ENCODE results near the gene PLCB2. TPM values are rescaled to one million over a fixed set of nuclear protein-coding genes. Genes with fewer than 3 reads are reported as not detected.

The PLCB2 gene
- total RNA-seq, 1 experiment from 2014 or later = 4.3 TPM

DNA sequence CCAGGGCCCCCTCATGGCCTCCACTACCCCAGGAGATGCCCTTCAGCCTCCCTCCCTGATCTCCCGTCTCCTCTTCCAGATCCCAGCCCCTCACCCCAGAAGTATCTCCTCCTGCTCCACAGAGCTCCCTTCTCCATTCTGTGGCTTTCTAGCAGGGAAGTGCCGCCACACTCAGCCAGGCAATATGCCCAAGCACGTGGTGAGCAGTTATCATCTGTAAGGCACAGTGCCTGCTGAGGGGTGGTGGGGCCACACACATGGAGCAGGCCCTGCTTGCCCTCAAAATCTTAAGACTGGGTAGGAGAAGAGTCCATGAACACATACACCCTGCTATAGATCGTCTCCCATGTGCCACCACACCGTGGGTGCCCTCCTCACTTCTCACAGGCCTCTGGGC lies 40.7 kb upstream of the PLCB2 start:
- no peak overlapping the region for H3K4me2 ChIP-seq (ENCODE audit: low read depth, low read length, poor library complexity, severe bottlenecking)

DNA sequence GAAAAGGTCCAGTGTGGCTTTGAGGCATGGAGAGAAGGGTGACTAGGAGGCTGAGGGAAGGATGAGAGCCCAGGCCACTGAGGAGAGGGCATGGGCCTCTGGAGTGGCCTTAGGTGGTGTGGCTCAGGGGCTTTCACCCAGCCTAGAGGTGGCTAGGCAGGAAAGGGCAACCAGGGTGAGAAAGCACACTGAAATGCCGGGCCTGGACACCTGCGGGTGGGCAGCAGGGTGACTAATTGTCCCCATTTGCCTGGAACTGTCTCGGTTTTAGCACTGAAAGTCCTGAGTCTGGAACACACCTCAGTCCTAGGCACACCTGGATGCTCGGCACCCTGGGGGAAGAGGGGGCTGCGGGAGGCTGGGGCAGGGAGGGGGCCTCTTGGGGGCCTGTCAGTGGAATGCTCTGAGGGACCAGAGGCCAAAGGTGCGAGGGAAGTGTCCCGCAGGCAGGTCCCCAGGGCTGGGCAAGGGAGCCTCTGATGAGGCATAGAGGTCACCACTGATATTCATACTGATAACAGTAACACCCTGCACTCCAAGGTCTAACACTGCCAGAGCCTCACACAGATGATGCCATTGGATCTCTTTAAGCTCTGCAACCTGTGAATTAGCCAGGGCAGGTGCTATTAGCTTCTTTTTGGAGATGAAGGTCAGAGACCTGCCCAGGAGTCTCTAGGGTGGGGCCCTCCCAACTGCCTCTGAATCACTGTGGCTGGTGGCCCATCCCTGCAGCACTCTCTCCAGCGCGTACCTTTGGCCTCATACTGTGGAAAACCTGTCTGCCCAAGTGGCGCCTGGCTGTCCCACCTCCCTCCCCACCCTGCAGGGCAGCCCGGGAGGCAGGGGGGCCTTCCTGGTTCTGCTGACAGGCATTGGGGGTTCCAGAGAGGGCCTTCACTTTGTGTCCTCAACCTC lies 40.1 kb upstream of the PLCB2 start:
- DNase-seq = no peak
- 0 out of 2 replicates have a peak, but pooled peaks cover 2% of the 10 kb centered on the region for H3K4me1 ChIP-seq (ENCODE audit: low read length)
- no peaks in the 10 kb centered on the region for H3K36me3 ChIP-seq (ENCODE audit: insufficient read depth, low read length)
- no peaks in the 10 kb centered on the region for H3K9me3 ChIP-seq (ENCODE audit: low read length)
- no peaks in the 10 kb centered on the region for H3K9me2 ChIP-seq (replicated peaks; ENCODE audit: insufficient read depth, low read length)
- no peak overlapping the region for H3K27ac ChIP-seq (ENCODE audit: low read length)
- no peak overlapping the region for H3K9ac ChIP-seq (ENCODE audit: low read length)
- H4K20me1 ChIP-seq (ENCODE audit: insufficient read depth, low read depth, low read length) = no peaks in the 10 kb centered on the region
- no peak overlapping the region for H3K4me2 ChIP-seq (ENCODE audit: low read depth, low read length, poor library complexity, severe bottlenecking)
- no peak overlapping the region for H2AFZ ChIP-seq (ENCODE audit: low read length)
- H3K79me2 ChIP-seq (ENCODE audit: low read length) = no peaks in the 10 kb centered on the region
- no peaks in the 10 kb centered on the region for H3K27me3 ChIP-seq (ENCODE audit: low read length)
- no peak overlapping the region for H3K4me3 ChIP-seq (ENCODE audit: low read length)

More for the DNA sequence above, 40.7 kb upstream of the PLCB2 start:
- no peak overlapping the region for H3K4me3 ChIP-seq (ENCODE audit: low read length)
- H3K9ac ChIP-seq (ENCODE audit: low read length) = no peak overlapping the region
- H3K9me2 ChIP-seq (replicated peaks; ENCODE audit: insufficient read depth, low read length) = no peaks in the 10 kb centered on the region
- no peak for DNase-seq
- H2AFZ ChIP-seq (ENCODE audit: low read length) = no peak overlapping the region
- H3K4me1 ChIP-seq (ENCODE audit: low read length) = 0 out of 2 replicates have a peak, but pooled peaks cover 2% of the 10 kb centered on the region
- H3K27me3 ChIP-seq (ENCODE audit: low read length) = no peaks in the 10 kb centered on the region
- no peak overlapping the region for H3K27ac ChIP-seq (ENCODE audit: low read length)
- no peaks in the 10 kb centered on the region for H4K20me1 ChIP-seq (ENCODE audit: insufficient read depth, low read depth, low read length)
- no peaks in the 10 kb centered on the region for H3K79me2 ChIP-seq (ENCODE audit: low read length)
- no peaks in the 10 kb centered on the region for H3K9me3 ChIP-seq (ENCODE audit: low read length)
- no peaks in the 10 kb centered on the region for H3K36me3 ChIP-seq (ENCODE audit: insufficient read depth, low read length)

DNA sequence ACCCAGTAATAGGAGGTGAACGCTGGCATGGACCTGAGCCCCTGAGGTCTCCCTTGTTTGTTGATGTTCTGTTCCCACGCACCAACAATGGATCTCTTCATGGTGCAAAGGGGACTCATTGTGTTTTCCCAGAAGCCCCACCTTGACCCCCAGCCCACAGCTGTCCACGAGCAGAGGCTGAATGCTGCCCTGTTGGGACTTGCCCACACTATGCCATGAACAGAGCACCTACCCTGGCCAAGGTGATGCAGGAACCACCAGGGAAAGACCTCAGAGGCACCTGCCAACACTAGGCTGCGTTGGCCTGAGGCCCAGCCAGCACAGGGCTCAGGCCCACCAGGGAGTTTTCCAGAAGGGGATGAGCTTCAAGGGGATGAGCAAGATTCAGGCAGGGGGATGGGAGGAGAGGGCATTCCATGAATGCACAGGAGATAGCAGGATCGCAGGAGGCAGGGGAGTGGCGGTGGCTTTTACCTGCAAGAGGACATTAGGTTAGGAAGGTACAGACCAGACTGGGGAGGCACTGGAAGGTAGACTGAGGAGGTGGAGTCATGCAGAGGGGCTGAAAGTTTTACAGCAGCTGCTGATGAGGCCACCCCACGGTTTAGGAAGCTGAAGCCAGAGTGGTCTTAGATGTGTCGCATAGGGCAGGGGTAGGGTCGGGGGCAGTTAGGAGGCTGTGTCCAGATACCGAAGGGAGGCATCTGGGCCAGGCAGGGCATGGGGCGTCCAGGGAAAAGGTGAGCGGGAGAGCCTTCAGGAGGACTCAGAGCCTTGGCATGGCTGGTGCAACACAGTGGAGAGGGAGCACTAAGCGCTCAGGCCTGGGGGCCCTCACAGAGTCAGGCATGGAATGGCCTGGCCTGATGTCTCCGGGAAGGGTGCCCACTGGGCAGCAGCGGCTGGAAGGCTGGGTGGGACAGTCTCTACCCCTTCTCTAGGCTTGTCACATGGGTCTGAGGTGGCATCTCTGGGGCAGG lies 39.1 kb upstream of the PLCB2 start:
- Histone ChIP-seq H4K20me1 (ENCODE audit: insufficient read depth, low read depth, low read length) (no peaks in the 10 kb centered on the region), H3K9me2 (replicated peaks; ENCODE audit: insufficient read depth, low read length) (no peaks in the 10 kb centered on the region), H3K4me2 (ENCODE audit: low read depth, low read length, poor library complexity, severe bottlenecking) (no peak overlapping the region), H3K4me3 (ENCODE audit: low read length) (no peak overlapping the region), H3K36me3 (ENCODE audit: insufficient read depth, low read length) (no peaks in the 10 kb centered on the region), H3K9me3 (ENCODE audit: low read length) (no peaks in the 10 kb centered on the region), H3K27ac (ENCODE audit: low read length) (no peak overlapping the region), H3K79me2 (ENCODE audit: low read length) (no peaks in the 10 kb centered on the region), H2AFZ (ENCODE audit: low read length) (no peak overlapping the region), H3K4me1 (ENCODE audit: low read length) (0 out of 2 replicates have a peak, but pooled peaks cover 2% of the 10 kb centered on the region), H3K27me3 (ENCODE audit: low read length) (no peaks in the 10 kb centered on the region), H3K9ac (ENCODE audit: low read length) (no peak overlapping the region)
- no peak for DNase-seq

GRCh38 chr15:40345867-40346578 lies 38.3 kb upstream of the PLCB2 start:
- Histone ChIP-seq H3K27me3 (ENCODE audit: low read length) (no peaks in the 10 kb centered on the region), H3K4me3 (ENCODE audit: low read length) (no peak overlapping the region), H4K20me1 (ENCODE audit: insufficient read depth, low read depth, low read length) (no peaks in the 10 kb centered on the region), H3K4me2 (ENCODE audit: low read depth, low read length, poor library complexity, severe bottlenecking) (no peak overlapping the region), H2AFZ (ENCODE audit: low read length) (no peak overlapping the region), H3K79me2 (ENCODE audit: low read length) (no peaks in the 10 kb centered on the region), H3K9ac (ENCODE audit: low read length) (no peak overlapping the region), H3K4me1 (ENCODE audit: low read length) (0 out of 2 replicates have a peak, but pooled peaks cover 2% of the 10 kb centered on the region), H3K27ac (ENCODE audit: low read length) (no peak overlapping the region), H3K36me3 (ENCODE audit: insufficient read depth, low read length) (no peaks in the 10 kb centered on the region), H3K9me3 (ENCODE audit: low read length) (no peaks in the 10 kb centered on the region), H3K9me2 (replicated peaks; ENCODE audit: insufficient read depth, low read length) (no peaks in the 10 kb centered on the region)
- DNase-seq = no peak

GRCh38 chr15:40345225-40345866 lies 37.6 kb upstream of the PLCB2 start:
- Histone ChIP-seq H3K9me3 (ENCODE audit: low read length) (no peaks in the 10 kb centered on the region), H3K9ac (ENCODE audit: low read length) (no peak overlapping the region), H3K4me3 (ENCODE audit: low read length) (no peak overlapping the region), H4K20me1 (ENCODE audit: insufficient read depth, low read depth, low read length) (no peaks in the 10 kb centered on the region), H3K27me3 (ENCODE audit: low read length) (no peaks in the 10 kb centered on the region), H3K4me1 (ENCODE audit: low read length) (0 out of 2 replicates have a peak, but pooled peaks cover 2% of the 10 kb centered on the region), H3K79me2 (ENCODE audit: low read length) (no peaks in the 10 kb centered on the region), H3K4me2 (ENCODE audit: low read depth, low read length, poor library complexity, severe bottlenecking) (no peak overlapping the region), H3K9me2 (replicated peaks; ENCODE audit: insufficient read depth, low read length) (no peaks in the 10 kb centered on the region), H3K36me3 (ENCODE audit: insufficient read depth, low read length) (no peaks in the 10 kb centered on the region), H3K27ac (ENCODE audit: low read length) (no peak overlapping the region), H2AFZ (ENCODE audit: low read length) (no peak overlapping the region)
- no peak for DNase-seq

DNA sequence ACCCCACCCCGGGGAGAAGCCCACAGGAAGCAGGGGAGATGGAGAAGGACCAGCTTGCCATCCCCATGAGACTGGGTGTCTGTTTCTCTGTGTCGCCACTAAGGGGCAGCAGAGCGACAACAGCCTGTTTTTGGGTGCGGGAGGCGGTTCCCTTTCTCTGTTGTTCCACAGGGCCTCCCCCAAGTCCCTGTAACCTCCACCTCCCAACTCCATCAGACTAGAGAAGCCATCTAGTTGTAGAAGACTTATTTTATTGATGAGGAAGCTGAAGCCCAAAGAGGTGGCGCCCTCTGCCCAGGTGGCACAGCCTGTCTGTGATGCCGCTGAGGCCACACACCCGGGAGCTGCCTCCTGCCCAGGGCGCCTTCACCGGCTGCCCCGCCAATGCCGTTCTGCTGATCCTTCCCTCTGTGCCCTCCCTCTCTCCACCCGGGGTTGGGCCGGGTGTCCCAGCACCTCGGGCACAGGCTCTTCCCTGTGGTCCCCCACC lies 36.9 kb upstream of the PLCB2 start:
- peak; percentile 85 for DNase-seq
- H3K9me3 ChIP-seq (ENCODE audit: low read length) = no peaks in the 10 kb centered on the region
- no peak overlapping the region for H3K4me3 ChIP-seq (ENCODE audit: low read length)
- H4K20me1 ChIP-seq (ENCODE audit: insufficient read depth, low read depth, low read length) = no peaks in the 10 kb centered on the region
- H2AFZ ChIP-seq (ENCODE audit: low read length) = no peak overlapping the region
- no peak overlapping the region for H3K4me2 ChIP-seq (ENCODE audit: low read depth, low read length, poor library complexity, severe bottlenecking)
- H3K27me3 ChIP-seq (ENCODE audit: low read length) = no peaks in the 10 kb centered on the region
- no peaks in the 10 kb centered on the region for H3K79me2 ChIP-seq (ENCODE audit: low read length)
- H3K27ac ChIP-seq (ENCODE audit: low read length) = no peak overlapping the region
- H3K4me1 ChIP-seq (ENCODE audit: low read length) = 0 out of 2 replicates have a peak, but pooled peaks cover 2% of the 10 kb centered on the region
- H3K36me3 ChIP-seq (ENCODE audit: insufficient read depth, low read length) = no peaks in the 10 kb centered on the region
- H3K9me2 ChIP-seq (replicated peaks; ENCODE audit: insufficient read depth, low read length) = no peaks in the 10 kb centered on the region
- H3K9ac ChIP-seq (ENCODE audit: low read length) = no peak overlapping the region

- no peaks in the 10 kb centered on the region for H3K79me2 ChIP-seq (ENCODE audit: low read length)
- H3K4me1 ChIP-seq (ENCODE audit: low read length) = 0 out of 2 replicates have a peak, but pooled peaks cover 2% of the 10 kb centered on the region
- no peak overlapping the region for H2AFZ ChIP-seq (ENCODE audit: low read length)
- DNase-seq = no peak
- H3K9ac ChIP-seq (ENCODE audit: low read length) = no peak overlapping the region
- no peak overlapping the region for H3K4me2 ChIP-seq (ENCODE audit: low read depth, low read length, poor library complexity, severe bottlenecking)
- H3K4me3 ChIP-seq (ENCODE audit: low read length) = no peak overlapping the region
- no peak overlapping the region for H3K27ac ChIP-seq (ENCODE audit: low read length)
- H3K36me3 ChIP-seq (ENCODE audit: insufficient read depth, low read length) = no peaks in the 10 kb centered on the region
- no peaks in the 10 kb centered on the region for H4K20me1 ChIP-seq (ENCODE audit: insufficient read depth, low read depth, low read length)
- no peaks in the 10 kb centered on the region for H3K9me3 ChIP-seq (ENCODE audit: low read length)
- no peaks in the 10 kb centered on the region for H3K9me2 ChIP-seq (replicated peaks; ENCODE audit: insufficient read depth, low read length)
- no peaks in the 10 kb centered on the region for H3K27me3 ChIP-seq (ENCODE audit: low read length)
Measured at GRCh38 chr15:40344217-40344616, 36.5 kb upstream of the PLCB2 start.

Measured in Karpas-422 (cell line).